H54 (cell line): Measurements from ENCODE around the gene ECHS1.
"Not testable (repeated sequence)": the region's sequence is repeated elsewhere in the genome, so short reads cannot be mapped to it uniquely, and the experiment has no call there.

Experiments
- DNase-seq: peaks from one replicate; pipeline ENCODE4 v3.0.0; 2011; ENCODE audit warnings: low spot score, mixed read lengths; ENCODE audit not compliant: insufficient read length
- FAIRE-seq: peaks from 3 replicates; lab custom pipeline; 2011; peaks lifted over from hg19 to GRCh38; lab: Jason Lieb, UNC
- POLR2A ChIP-seq: IDR thresholded peaks from 2 replicates; pipeline ENCODE4 v1.6.1; 2011; ENCODE audit warnings: low read depth, mild to moderate bottlenecking, low read length

ECHS1 gene

DNA sequence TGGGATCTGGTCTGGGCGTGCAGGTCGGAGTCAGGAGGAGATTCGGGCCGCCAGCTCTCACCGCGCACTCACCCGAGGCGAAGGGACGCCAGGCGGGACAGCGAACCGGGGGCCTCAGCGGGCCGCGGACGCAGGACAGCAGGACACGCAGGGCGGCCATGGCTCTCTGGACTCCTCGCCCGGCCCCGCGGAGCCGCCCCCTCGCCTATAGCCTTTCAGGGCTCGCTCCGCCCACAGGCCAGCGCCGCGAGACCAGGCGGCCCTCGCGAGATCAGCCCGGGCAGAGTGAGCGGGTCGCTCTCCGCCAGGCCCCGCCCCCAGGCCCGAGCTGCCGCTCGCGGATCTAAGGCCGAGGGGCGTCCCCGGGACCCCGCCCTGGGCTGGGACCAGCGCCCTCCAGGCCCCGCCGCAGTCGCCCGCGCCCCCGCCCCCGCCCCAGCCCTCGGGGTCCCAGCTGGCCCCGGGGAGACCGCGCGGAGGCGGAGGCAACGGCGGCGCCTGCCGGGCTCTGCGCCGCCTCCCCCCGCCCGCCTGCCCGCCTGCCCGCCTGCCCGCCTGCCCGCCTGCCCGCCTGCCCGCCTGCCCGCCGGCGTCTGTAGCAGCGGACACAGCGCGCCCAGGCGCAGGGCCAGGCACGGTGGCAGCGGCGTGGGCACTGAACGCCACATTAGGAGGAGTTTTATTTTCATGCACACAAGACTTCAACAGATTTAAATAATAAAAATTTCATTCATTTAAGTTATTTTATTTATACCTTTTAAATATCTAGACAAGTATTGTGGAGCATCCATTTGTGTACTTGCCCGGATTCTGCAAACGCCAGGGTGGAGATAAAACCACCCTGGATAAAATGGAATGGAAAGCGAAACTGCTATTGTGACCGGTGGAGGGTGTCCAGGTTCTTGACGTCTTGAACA, at the start of gene ECHS1:
Gene ECHS1 (minus strand): TSS at position 181 of the 917 bp plus-strand sequence. CDS start 21 bp downstream, at position 160.
- TF ChIP-seq POLR2A = peak; percentile 81
- DNase-seq (peak; percentile 97), FAIRE-seq (no peak)

DNA sequence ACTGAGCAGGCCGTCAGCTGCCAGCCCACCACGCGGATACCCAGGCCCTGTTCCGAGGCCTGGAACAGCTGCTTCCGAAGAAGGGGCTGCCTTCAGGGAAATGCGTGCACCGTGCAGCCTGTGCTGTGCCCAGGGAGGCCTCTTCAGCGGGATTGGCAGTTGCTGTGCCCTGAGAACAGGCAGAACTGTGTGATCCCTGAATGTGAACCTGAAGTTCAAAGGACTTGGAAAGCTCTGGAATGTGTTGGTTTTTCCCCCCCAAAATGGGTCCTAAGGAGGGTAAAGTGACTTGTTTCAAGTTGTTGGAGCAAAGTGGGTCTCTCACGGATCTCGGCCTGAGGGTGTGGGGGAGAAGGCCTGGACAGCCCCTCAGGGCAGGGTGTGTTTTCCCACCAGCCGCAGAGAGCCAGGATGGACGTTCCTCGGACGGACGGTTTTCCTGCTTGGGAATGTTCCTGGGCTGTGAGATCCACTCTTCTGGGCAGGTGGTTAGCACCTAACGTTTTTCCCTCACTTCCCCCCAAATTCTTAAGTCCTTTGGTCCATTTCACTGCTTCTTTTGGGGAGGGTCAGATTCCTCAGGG, 49.2 kb upstream of the ECHS1 start:
- DNase-seq (no peak), FAIRE-seq (no peak)
- TF ChIP-seq POLR2A = no peak

DNA sequence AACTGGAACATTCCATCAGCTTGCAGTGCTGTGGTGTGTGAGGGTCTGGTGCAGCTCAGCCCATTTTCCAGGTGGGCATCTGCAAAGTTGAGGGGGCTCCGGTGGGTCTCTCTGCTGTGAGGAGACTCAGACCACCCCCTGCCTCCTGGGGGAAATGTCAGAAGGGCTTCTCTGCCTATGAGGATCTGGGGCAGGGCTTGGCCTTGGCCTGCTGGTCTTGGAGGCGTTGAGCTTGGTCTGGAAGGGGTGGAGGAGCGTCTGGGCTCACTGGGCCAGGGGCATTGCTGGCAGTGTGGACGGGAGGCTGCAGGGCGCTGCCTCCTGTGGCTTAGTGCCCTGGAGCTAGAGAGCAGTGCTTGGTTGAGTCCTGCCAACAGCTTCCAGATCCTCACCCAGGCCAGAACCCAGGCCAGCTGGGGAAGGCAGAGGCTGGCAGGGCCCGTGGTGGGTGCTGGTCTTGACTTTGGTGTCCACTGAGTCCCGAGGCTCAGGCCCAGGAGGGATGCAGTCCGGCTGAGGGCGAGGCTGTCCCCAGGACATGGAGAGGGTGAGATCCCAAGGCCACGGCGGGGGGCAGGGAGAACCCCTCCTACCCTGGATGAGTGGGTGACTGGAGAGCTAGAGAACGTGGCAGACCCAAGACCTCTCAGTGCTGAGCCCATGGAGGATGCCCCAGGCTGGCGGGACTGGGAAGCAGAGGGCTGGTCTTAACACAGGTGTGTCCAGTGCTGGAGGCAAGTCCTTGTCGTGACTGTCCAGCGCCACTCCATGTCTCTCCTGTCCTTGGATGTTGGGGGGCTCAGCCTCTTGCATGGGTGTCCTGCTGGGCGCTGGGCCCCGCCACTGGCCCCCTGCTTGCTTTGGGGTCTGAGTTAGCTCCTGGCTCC, 48.4 kb upstream of the ECHS1 start:
- FAIRE-seq (no peak), DNase-seq (no peak)
- no peak for TF ChIP-seq POLR2A

DNA sequence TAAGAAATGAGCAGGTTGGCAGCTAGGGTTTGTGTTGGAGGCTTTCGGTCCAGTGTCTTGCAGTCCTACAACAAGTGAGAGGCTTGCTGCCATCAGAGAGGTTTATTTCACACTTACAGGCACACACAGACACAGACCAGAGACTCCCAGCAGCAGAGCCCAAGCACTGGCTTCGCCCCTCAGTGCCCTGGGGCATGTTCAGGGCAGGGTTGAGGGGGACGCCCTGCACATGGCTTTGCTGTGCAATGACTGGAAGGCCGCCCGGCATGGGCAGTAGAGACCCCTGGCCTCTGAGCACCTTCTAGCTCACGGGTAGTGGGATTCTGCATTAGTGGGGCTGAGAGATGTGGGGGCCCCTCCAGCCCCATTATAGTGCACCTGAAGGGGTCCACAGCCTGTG, 47.4 kb upstream of the ECHS1 start:
- FAIRE-seq (no peak), DNase-seq (no peak)
- TF ChIP-seq POLR2A = no peak

DNA sequence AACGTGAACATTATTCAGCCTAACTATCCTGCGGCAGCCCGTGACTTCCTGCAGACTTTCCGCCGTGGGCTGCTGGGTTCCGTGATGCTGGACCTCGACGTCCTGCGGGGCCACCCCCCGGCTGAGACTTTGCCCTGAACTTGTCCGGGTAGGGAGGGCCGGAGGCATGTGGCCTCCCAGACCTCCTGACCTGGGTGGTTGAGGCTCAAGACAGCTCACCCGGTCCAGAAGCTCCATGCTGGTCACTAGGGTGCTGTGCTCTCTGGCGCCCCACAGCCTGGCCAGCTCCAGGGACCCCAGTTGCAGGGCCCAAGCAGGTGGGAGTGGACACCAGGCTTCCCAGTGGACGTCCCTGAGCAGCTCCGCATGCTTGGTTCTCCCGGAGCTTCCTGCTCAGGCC, 46.9 kb upstream of the ECHS1 start:
- TF ChIP-seq POLR2A = no peak
- FAIRE-seq = no peak
- no peak for DNase-seq

DNA sequence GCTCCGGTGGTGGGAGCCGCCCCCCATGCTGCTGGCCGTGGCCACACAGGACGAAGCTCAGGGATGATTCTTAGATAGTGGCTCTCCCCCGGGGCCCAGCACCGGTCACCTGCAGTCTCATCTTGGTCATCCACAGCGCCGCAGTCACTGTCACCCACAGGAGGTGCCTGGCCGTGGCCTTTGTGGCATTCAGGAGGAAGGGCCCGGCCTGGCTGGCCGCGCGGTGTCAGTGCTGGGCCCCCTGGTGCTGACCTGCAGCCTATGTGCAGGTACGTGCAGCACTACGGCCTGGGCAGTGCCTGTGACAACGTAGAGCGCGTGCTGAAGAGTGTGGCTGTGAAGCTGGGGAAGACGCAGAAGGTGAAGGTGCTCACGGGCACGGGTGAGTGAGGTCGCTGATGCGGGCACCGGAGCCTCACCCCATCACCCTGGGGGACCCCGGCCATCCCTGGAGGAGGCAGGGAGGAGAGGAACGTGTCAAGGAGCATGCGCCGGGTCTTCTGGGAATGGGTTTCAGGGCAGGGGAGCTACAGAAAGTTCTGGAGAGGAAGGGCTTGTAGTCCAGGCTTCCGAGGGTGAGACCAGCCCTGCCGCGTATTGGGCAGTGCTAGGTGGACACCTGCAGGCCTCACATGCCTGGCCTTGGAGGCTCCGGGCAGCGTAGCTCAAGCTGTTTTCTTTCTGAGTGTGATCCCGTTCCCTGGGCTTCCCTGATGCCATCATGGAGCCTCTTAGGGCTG, 46.2 kb upstream of the ECHS1 start:
- DNase-seq (no peak), FAIRE-seq (no peak)
- TF ChIP-seq POLR2A = no peak

DNA sequence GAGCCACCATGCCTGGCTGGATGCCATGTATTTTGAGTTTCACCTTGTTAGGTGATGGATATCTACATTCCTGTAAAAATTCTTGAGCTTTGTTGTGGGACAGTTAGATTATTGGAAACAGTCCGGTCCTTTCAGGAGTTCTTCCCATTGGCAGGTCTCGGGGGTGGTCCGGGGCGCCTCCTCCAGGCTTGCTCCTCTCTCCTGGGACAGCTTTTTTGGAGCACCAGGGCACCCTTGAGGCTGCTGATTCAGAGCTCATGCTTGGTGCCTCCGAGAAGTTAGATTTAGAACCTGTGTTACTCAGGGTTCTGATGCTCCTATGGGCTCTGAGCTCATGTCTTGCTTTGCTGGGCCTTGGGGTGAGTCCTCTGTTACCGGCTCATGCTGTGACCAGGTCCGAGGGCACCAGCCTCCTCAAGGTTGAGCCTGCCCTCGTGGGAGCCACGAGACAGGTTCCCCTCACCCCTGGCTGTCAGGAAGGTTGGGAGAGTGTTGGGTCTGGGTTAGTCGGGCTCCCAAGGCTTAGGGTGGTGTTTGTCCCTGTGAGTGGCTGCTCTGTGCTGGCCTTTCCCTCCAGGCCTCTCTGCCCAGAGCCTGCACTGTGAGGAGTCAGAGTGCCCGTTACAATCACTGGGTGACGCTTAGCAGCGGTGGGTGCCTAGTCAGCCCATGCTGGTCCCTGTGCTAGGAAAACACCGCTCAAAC, 45.3 kb upstream of the ECHS1 start:
- TF ChIP-seq POLR2A = no peak
- FAIRE-seq = no peak
- DNase-seq = no peak

DNA sequence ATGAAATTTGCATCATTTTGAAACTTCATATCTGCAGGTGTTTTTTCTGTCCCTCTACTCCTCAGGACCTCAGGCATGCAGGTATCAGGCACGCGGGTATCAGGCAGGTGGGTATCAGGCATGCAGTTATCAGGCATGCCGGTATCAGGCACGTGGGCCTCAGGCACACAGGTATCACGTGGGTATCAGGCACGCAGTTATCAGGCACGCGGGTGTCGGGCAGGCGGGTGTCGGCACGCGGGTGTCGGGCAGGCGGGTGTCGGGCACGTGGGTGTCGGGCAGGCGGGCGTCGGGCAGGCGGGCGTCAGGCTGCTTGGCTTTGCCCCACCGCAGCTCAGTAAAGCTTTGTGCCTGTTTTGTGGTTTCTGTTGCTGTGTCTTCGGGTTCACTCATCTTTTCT, 42.6 kb upstream of the ECHS1 start:
- no peak for FAIRE-seq
- DNase-seq = no peak
- TF ChIP-seq POLR2A = no peak

DNA sequence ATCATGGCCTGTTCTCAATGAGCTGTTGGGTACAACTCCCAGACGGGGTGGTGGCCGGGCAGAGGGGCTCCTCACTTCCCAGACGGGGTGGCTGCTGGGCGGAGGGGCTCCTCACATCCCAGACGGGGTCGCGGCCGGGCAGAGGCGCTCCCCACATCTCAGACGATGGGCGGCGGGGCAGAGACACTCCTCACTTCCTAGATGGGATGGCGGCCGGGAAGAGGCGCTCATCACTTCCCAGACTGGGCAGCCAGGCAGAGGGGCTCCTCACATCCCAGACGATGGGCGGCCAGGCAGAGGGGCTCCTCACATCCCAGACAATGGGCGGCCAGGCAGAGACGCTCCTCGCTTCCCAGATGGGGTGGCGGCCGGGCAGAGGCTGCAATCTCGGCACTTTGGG, 41.2 kb upstream of the ECHS1 start:
- DNase-seq, FAIRE-seq: not testable (repeated sequence)

DNA sequence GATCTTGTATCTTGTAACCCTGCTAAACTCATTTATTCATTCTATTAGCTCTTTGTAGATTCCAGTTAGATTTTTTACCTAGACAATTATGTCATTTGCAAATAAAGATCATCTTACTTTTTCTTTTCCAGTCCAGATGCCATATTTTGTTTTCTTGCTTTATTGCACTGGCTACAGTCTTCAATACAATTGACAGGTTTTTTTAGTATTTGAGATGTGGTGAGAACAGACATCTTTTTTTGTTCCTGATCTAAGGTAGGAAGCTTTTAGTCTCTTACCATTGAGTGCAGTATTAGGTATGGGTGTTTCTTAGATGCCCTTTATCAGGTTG, 39.2 kb upstream of the ECHS1 start:
- DNase-seq (no peak), FAIRE-seq (no peak)
- TF ChIP-seq POLR2A = no peak

DNA sequence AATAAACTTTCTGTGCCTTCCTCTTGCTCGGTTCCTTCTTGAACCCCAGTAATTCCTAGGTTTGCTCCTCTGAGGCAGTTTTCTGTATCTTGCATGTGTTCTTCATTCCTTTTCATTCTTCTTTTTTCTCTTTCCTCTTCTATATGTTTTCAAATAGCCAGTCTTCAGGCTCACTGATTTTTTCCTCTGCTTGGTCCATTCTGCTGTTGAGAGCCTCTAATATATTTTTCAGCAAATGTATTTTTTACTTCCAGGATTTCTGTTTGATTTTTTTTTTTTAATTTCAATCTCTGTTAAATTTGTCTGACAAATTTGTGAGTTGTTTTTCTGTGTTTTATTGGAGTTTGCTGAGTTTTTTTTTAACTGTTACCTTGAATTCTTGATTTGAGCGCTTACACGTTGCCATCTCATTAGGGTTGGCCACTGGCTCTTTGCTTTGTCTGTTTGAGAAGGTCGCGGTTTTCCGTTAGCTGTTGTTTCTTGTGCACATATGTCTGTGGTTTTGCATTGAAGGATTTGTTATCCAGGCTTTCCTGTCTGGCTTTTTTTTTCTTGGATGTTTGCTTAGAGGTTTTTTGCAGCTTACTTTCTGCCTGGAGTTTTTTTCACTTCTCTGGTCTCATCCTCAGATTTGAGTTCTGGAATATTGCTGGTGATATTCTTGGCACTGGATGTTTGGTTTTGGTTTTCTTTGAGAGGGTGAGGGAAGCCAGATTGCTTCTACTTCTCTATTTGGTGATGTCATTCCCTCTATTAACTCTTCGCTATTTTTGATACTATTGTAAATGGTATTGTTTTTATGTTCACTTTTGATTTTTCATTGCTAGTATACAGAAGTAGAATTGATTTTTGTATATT, 38.6 kb upstream of the ECHS1 start:
- FAIRE-seq (no peak), DNase-seq (no peak)
- no peak for TF ChIP-seq POLR2A
